C4-2B (cell line): ENCODE data around the gene CELSR1.

ENCODE experiments used
- CTCF ChIP-seq: fragments of 450-650 bp; conservative IDR thresholded peaks from 2 replicates; pipeline ENCODE4 v1.5.1; 2017; ENCODE audit warnings: mild to moderate bottlenecking
- ZFX ChIP-seq: fragments of 450-650 bp; IDR thresholded peaks from 2 replicates; pipeline ENCODE4 v1.6.1; 2017

GRCh38 chr22:46466255-46466676 is 71.2 kb downstream of the CELSR1 start:
- no peak for TF ChIP-seq CTCF
- TF ChIP-seq ZFX: no peak
